B cell (primary cell): ENCODE data around the gene PERCC1. TPM values are rescaled to one million over a fixed set of nuclear protein-coding genes. Genes with fewer than 3 reads are reported as not detected.

Experiments
- ATAC-seq: fragments of 200-7000 bp; cut with Tn5 transposase; one replicate; pipeline ENCODE4 v1.10.0; 2021; ENCODE audit warnings: low read depth, mild to moderate bottlenecking, moderate number of reproducible peaks, moderate library complexity
- CTCF ChIA-PET: fragments of 350-600 bp; sonication (Branson Sonifier 250); formaldehyde crosslinking; loops from one replicate; lab custom pipeline; 2021; ENCODE audit warnings: antibody characterized with exemption, inconsistent platforms; lab: Charles Lee
- POLR2A ChIA-PET: fragments of 350-600 bp; sonication (Branson Sonifier 250); formaldehyde crosslinking; loops from one replicate; lab custom pipeline; 2021; ENCODE audit warnings: antibody characterized with exemption; lab: Charles Lee
- DNase-seq: peaks from one replicate; pipeline ENCODE4 v3.0.0; 2013
- H2AFZ ChIP-seq: 2 replicates; pipeline ENCODE4 v1.6.1; 2012; ENCODE audit warnings: mild to moderate bottlenecking, low read depth, low read length; ENCODE audit not compliant: insufficient read depth, poor library complexity, severe bottlenecking
- H3K27ac ChIP-seq, 2 donors: 1 replicate in 1 of 2; 2 replicates in 1 of 2; pipeline ENCODE4 v1.5.1; 2012 to 2013; ENCODE audit warnings: low read length in 2 of 2, mild to moderate bottlenecking in 2 of 2, moderate library complexity in 1 of 2
- H3K27me3 ChIP-seq, 4 experiments: fragments of 200-600 bp in 1 of 4; sonication (generic) in 1 of 4; replicated peaks in 1 of 4; 1 replicate in 2 of 4; 2 replicates in 2 of 4; pipeline versions ENCODE4 v1.6.1 to v1.7.0; 2013 to 2016; ENCODE audit warnings: low read length in 3 of 4, mild to moderate bottlenecking in 2 of 4, mixed read lengths in 1 of 4, moderate library complexity in 1 of 4; ENCODE audit not compliant: insufficient read depth in 4 of 4, control insufficient read depth in 3 of 4; ENCODE audit errors: control extremely low read depth in 1 of 4
- H3K36me3 ChIP-seq, 2 experiments: replicated peaks in 1 of 2; 1 replicate in 1 of 2; 2 replicates in 1 of 2; pipeline versions ENCODE4 v1.6.1 to v1.7.1; 2013; ENCODE audit warnings: low read length in 1 of 2; ENCODE audit not compliant: insufficient read depth in 2 of 2, control insufficient read depth in 1 of 2; ENCODE audit errors: control extremely low read depth in 1 of 2, extremely low read depth in 1 of 2
- H3K4me1 ChIP-seq, 2 donors: fragments of 200-600 bp in 1 of 2; sonication (generic) in 1 of 2; 1 replicate in 1 of 2; 2 replicates in 1 of 2; pipeline versions ENCODE4 v1.5.1 to v1.6.1; 2013 to 2017; ENCODE audit warnings: low read length in 2 of 2; ENCODE audit not compliant: control insufficient read depth in 2 of 2, insufficient read depth in 2 of 2
- H3K4me2 ChIP-seq: replicated peaks from 2 replicates; pipeline ENCODE3; 2012; ENCODE audit warnings: mild to moderate bottlenecking, low read depth, low read length; ENCODE audit not compliant: poor library complexity, severe bottlenecking
- H3K4me3 ChIP-seq, 5 experiments: fragments of 200-600 bp in 1 of 5; sonication (generic) in 1 of 5; 1 replicate in 3 of 5; 2 replicates in 2 of 5; pipeline versions ENCODE4 v1.5.1 to v1.7.0; 2011 to 2016; ENCODE audit warnings: low read length in 4 of 5, mild to moderate bottlenecking in 4 of 5, low read depth in 2 of 5, control low read depth in 1 of 5, moderate library complexity in 1 of 5; ENCODE audit not compliant: insufficient read depth in 1 of 5; ENCODE audit errors: control extremely low read depth in 1 of 5, extremely low read depth in 1 of 5
- H3K79me2 ChIP-seq: fragments of 200-600 bp; sonication (generic); one replicate; pipeline ENCODE4 v1.6.0; 2016; ENCODE audit warnings: low read length; ENCODE audit not compliant: control insufficient read depth, insufficient read depth
- H3K9ac ChIP-seq: fragments of 200-600 bp; sonication (generic); 2 replicates; pipeline ENCODE4 v1.6.1; 2017; ENCODE audit warnings: mild to moderate bottlenecking, low read length, moderate library complexity
- H3K9me3 ChIP-seq, 3 donors: one replicate each; pipeline versions ENCODE4 v1.6.1 to v1.7.1; 2013; ENCODE audit warnings: low read length in 2 of 3; ENCODE audit not compliant: control insufficient read depth in 2 of 3, insufficient read depth in 1 of 3; ENCODE audit errors: control extremely low read depth in 1 of 3
- H4K20me1 ChIP-seq: 2 replicates; pipeline ENCODE4 v1.6.0; 2012; ENCODE audit warnings: mild to moderate bottlenecking, low read length; ENCODE audit not compliant: insufficient read depth, control insufficient read depth, poor library complexity, severe bottlenecking
- H3K27ac Mint-ChIP-seq: one replicate; pipeline ENCODE4 v1.8.0; 2021; ENCODE audit warnings: mixed read lengths
- H3K27me3 Mint-ChIP-seq: one replicate; pipeline ENCODE4 v1.8.0; 2021; ENCODE audit warnings: mixed read lengths
- H3K4me1 Mint-ChIP-seq: one replicate; pipeline ENCODE4 v1.8.0; 2021; ENCODE audit warnings: mixed read lengths
- H3K4me3 Mint-ChIP-seq: one replicate; pipeline ENCODE4 v1.8.0; 2021; ENCODE audit warnings: mixed read lengths
- H3K9me3 Mint-ChIP-seq: one replicate; pipeline ENCODE4 v1.8.0; 2022; ENCODE audit warnings: mixed read lengths; ENCODE audit not compliant: insufficient read depth
- CTCF ChIP-seq: fragments of 200-600 bp; IDR thresholded peaks from one replicate; pipeline ENCODE4 v1.8.0; 2022; ENCODE audit warnings: antibody characterized with exemption, mild to moderate bottlenecking
- EZH2 ChIP-seq: IDR thresholded peaks from 2 replicates; pipeline ENCODE4 v1.6.1; 2012; ENCODE audit warnings: borderline replicate concordance, low read depth, mild to moderate bottlenecking, moderate library complexity, low read length; ENCODE audit not compliant: insufficient read depth, poor library complexity, severe bottlenecking
- WGBS: methylation state at CpG from one replicate; pipeline ENCODE4 v1.1.5; 2013; ENCODE audit warnings: missing lambda C conversion rate; ENCODE audit not compliant: insufficient coverage; 5-methylcytosine and 5-hydroxymethylcytosine counted together
- intact Hi-C: fragments of 100-400 bp; cut with micrococcal nuclease; formaldehyde crosslinking; loops from one replicate; pipeline ENCODE4 v1.10.0; 2022
- polyA plus RNA-seq: library from polyadenylated mRNA; depleted of rRNA; stranded (reverse); fragments of >200 nt; gene quantifications from 2 replicates; pipeline ENCODE4 v1.2.3, GENCODE V29; 2012
- total RNA-seq, 2 donors: library from RNA; stranded (reverse); fragments of 120-200 nt in 1 of 2; gene quantifications; 1 replicate in 1 of 2; 2 replicates in 1 of 2; pipeline versions ENCODE4 v1.2.3 to v1.2.4, GENCODE V29; 2013 to 2022

Gene PERCC1
- total and polyA plus RNA-seq, 2 donors (not counting 1 experiment from before 2014, with no cell fraction given) = 0.46 to 0.64 TPM

- no peak for TF ChIP-seq EZH2
- no peak for TF ChIP-seq CTCF
- peaks cover 53% of the 10 kb centered on the region for H4K20me1 ChIP-seq
- no peak overlapping the region for H3K9ac ChIP-seq
- H3K27me3 Mint-ChIP-seq = no peaks in the 10 kb centered on the region
- intact Hi-C loops = no loop called here
- ATAC-seq (no peak), DNase-seq (no peak)
- H3K4me2 ChIP-seq = no peak overlapping the region
- no peak overlapping the region for H3K27ac Mint-ChIP-seq
- ChIA-PET CTCF (no interaction called here), POLR2A (no interaction called here)
- 97% methylated on average over 14 of the region's 19 CpGs for WGBS
- peaks cover 6 to 70% of the 10 kb centered on the region in 2 experiments for H3K36me3 ChIP-seq
- H3K27me3 ChIP-seq = no peaks in the 10 kb centered on the region
- H3K27ac ChIP-seq = no peak overlapping the region
- H2AFZ ChIP-seq = no peak overlapping the region
- peaks cover 57% of the 10 kb centered on the region for H3K79me2 ChIP-seq
- H3K4me3 ChIP-seq = no peak overlapping the region
- no peaks in the 10 kb centered on the region for H3K9me3 ChIP-seq
- H3K9me3 Mint-ChIP-seq = no peaks in the 10 kb centered on the region
- H3K4me1 ChIP-seq = no peaks in the 10 kb centered on the region
- H3K4me1 Mint-ChIP-seq = no peaks in the 10 kb centered on the region
- no peak overlapping the region for H3K4me3 Mint-ChIP-seq
These were observed 36.4 kb upstream of the PERCC1 start for GRCh38 chr16:1394367-1394951.

GRCh38 chr16:1395444-1396031 lies 35.3 kb upstream of the PERCC1 start:
- no peaks in the 10 kb centered on the region for H3K4me1 Mint-ChIP-seq
- Histone ChIP-seq H3K4me1 (no peaks in the 10 kb centered on the region), H3K27ac (no peak overlapping the region), H3K79me2 (peaks cover 59% of the 10 kb centered on the region), H3K4me2 (no peak overlapping the region), H3K9me3 (no peaks in the 10 kb centered on the region), H3K9ac (no peak overlapping the region), H3K4me3 (no peak overlapping the region), H3K36me3 (peaks cover 6 to 70% of the 10 kb centered on the region in 2 experiments), H4K20me1 (peaks cover 56% of the 10 kb centered on the region), H3K27me3 (no peaks in the 10 kb centered on the region), H2AFZ (no peak overlapping the region)
- TF ChIP-seq EZH2 (no peak), CTCF (no peak)
- CTCF ChIA-PET = interaction anchor here (1.3 kb wide), 1 partner anchor 13 kb away, joined by 3 read pairs; no protein-coding TSS in a partner anchor
- H3K4me3 Mint-ChIP-seq = no peak overlapping the region
- DNase-seq (no peak), ATAC-seq (no peak)
- no peak overlapping the region for H3K27ac Mint-ChIP-seq
- POLR2A ChIA-PET = interaction anchor here (0.7 kb wide), 1 partner anchor 24 kb away, joined by 4 read pairs; no protein-coding TSS in a partner anchor
- WGBS = over 99% methylated on average over 22 of the region's 22 CpGs
- intact Hi-C loops = no loop called here
- no peaks in the 10 kb centered on the region for H3K27me3 Mint-ChIP-seq
- no peaks in the 10 kb centered on the region for H3K9me3 Mint-ChIP-seq
